HG03159 (cell line): ENCODE data around the gene USP32.
"Not testable (repeated sequence)": the region's sequence is repeated elsewhere in the genome, so short reads cannot be mapped to it uniquely, and the experiment has no call there.

Source experiments
- ATAC-seq: cut with Tn5 transposase; IDR thresholded peaks from one replicate; pipeline ENCODE4 v1.9.1; 2021; ENCODE audit warnings: mild to moderate bottlenecking, moderate library complexity; ENCODE audit not compliant: unreplicated experiment

Gene USP32

GRCh38 chr17:60247836-60248461 is 144.0 kb downstream of the USP32 start:
- no peak for ATAC-seq

- ATAC-seq: no peak
Measured at GRCh38 chr17:60244656-60245055, 147.3 kb downstream of the USP32 start.

DNA sequence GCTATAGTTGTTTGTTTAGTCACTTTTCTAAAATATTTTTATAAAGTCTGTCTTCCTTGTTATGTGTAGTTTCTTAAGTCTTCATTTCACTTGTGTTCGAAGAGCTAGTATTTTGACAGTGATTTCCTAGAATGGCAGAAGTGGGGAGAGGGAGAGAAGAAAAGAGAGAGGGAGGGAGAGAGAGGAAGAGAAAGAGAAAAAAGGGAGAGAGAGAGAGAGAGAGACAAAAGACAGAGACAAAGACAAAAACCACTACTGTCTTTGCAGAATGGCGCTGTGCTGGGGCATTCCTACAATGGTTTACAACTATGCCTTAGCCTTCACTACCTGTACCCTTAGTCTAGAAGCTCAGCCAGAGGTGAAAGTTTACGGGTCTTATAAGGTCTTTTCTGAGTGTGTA is 151.6 kb downstream of the USP32 start:
- no peak for ATAC-seq

- no peak for ATAC-seq
Measured at GRCh38 chr17:60231691-60232090, 160.2 kb downstream of the USP32 start.

- no peak for ATAC-seq
Measured at GRCh38 chr17:60231234-60231633, 160.7 kb downstream of the USP32 start.

- ATAC-seq: no peak
Measured at GRCh38 chr17:60230358-60230757, 161.6 kb downstream of the USP32 start.

GRCh38 chr17:60229188-60229802 is 162.6 kb downstream of the USP32 start:
- no peak for ATAC-seq

DNA sequence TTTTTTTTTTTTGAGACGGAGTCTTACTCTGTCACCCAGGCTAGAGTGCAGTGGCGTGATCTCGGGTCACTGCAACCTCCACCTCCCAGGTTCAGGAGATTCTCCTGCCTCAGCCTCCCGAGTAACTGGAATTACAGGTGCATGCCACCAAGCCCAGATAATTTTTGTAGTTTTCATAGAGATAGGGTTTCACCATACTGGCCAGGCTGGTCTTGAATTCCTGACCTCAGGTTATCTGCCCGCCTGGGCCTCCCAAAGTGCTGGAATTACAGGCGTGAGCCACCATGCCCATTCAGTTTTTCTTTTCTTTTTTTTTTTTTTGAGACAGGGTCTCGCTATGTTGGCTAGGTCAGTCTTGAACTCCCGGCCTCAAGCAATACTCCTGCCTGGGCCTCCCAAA is 164.7 kb downstream of the USP32 start:
- ATAC-seq: not testable (repeated sequence)

DNA sequence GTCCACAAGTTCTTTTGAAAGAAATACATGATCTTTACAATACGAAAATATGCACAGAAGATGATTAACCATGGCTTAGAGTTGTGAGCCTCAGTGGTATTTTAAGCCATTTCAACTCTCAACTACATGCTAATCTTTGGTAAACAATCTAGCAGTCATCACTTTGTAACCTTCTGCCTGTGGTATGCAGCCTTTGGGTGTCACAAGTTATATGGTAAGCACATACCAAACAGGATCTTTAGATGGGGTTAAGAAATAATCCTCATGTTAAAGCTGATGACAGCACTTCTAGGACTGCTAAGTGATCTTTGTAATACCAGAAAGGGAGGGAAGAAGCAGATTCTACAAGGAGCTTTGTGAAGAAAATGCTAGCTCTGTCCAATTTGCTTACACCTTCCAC is 167.9 kb downstream of the USP32 start:
- no peak for ATAC-seq

- ATAC-seq: no peak
Measured at GRCh38 chr17:60223456-60223855, 168.5 kb downstream of the USP32 start.

GRCh38 chr17:60218774-60219173 is 173.2 kb downstream of the USP32 start:
- not testable (repeated sequence) for ATAC-seq

- ATAC-seq: not testable (repeated sequence)
Measured at GRCh38 chr17:60215895-60216294, 176.0 kb downstream of the USP32 start.

DNA sequence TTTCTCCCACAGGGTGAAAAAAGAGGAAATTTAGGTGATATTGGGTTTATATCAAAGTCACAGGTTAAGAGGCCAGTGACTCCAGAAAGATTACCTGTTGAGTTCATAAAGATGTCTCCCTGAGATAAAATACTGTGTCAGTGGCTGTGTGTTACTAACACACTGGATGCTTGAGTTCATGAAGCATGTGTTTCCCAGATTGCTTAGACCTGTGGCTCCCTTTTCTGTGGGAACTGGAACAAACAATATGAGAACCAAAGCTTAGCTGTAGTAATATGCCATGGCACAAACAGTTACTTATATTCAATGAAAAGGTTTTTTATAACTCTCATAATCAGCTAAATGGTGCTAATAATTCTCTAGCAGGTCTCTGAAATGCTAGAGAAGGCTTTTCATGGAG is 180.7 kb downstream of the USP32 start:
- not testable (repeated sequence) for ATAC-seq

DNA sequence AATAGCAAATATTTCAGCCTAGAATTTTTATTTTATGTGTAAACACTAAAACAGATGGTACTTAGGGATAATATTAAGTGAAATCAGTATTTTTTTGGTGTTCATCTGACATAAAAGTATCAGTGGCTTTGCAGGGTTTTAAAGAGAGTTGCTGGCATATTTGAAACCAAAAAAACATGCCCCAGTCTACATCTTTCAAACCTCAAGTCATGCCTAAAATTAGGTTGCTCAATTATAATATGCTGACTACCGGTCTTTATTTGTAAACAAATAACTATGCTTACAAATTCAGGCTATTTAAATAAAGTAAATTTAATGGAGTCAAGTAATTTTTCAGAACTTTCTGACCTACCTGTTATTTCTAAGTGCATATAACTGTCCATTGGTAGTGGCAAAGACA is 183.6 kb downstream of the USP32 start:
- not testable (repeated sequence) for ATAC-seq

DNA sequence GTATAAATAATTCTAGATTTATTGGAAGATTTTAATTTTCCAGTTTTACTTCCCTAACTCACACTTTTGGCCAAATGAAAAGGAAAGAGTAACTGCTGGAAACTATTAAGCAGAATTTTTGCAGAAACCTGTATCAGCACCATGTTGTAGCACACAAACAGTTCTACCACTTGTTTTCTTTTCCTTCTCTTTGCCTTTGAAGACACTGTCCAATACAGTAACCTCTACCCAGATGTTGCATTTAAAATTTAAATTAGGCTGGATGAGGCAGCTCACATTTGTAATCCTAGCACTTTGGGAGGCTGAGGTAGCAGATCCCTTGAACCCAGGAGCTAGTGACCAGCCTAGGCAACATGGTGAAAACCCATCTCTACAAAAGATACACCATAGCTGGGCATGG is 186.2 kb downstream of the USP32 start:
- ATAC-seq: not testable (repeated sequence)

- ATAC-seq: not testable (repeated sequence)
Measured at GRCh38 chr17:60198630-60199029, 193.3 kb downstream of the USP32 start.

DNA sequence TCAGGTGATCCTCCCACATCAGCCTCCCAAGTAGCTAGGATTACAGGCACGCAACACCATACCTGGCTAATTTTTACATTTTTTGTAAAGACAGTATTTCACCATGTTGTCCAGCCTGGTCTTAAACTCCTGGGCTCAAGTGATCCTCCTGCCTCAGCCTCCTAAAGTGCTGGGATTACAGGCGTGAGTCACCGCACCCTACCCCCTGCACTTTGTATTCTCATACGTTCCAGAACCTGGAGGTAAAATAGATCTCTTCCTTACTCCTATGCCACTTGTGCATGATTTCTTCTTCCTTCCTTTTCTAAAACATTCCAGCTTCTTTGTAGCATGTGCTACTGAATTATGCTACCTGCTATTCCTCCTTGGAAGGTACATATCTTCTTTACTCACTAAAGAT is 197.8 kb downstream of the USP32 start:
- not testable (repeated sequence) for ATAC-seq

DNA sequence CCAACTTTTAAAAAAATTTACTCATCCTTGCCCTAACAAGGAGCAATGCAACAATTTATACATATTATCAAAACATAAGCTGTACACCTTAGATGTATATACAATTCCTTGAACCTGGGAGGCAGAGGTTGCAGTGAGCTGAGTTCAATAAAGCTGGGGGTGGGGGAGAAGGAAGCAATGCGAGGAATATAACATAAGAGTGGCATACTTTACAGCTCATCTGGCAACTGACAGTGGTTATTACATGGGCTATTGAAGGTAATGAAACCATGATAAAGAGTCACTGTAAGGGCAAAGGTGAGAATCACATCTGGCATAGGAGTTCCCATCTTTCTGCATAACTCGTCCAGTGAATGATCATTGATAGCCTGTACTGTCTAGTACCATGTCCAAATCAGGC is 198.5 kb downstream of the USP32 start:
- no peak for ATAC-seq

DNA sequence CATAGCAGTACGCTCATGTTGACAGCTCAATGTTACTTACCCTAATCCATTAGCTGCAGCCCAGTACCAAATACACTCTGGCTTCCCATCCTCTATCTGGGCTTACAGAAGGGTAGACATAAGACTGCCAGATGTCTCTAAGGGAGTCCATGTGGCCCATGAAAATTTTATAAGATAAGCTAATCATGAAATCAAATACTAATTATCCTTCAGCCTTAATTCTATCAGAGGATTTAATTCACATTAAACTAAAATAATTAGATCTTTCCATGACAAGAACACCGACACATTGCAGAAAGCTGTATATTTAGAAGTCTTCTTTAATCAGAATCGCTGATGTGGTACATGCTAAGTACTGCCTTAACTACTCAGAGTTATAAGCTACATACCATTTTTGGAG is 198.9 kb downstream of the USP32 start:
- ATAC-seq: not testable (repeated sequence)

DNA sequence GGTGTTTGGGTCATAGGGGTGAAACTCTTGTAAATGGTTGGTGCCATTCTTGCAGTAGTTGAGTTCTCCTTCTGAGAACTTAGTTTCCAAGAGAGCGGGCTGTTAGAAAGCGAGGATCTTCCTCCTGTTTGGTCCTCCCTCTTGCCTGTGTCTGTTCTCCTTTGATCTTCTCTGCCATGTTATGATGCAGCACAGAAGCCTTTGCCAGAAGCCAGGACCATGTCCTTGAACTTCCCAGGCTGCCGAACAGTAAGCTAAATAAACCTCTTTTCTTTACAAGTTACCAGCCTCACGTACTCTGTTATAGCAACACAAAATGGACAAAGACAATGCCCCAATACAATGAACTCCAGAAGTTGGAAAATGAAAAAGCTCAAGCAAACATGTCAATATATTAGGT is 201.9 kb downstream of the USP32 start:
- ATAC-seq: not testable (repeated sequence)

DNA sequence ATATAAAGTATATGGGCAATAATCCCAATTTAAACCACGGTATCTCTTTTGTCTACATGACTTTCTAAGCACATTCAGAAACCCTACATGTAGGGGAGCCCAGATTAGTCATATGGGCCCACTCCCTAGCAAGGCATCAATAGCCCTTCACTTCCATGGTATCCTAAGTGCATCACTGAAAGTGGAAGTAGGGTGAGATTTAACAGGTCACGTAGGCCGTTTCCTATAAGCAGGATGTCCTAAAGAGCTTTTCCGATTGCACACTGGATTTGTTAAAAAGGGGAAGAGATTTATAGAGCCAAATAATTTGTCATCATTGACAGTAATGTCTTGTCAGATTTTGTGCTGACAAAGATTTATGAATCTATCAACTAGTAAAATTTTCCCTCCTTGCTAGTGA is 203.2 kb downstream of the USP32 start:
- no peak for ATAC-seq

- ATAC-seq: not testable (repeated sequence)
Measured at GRCh38 chr17:60186846-60187745, 204.8 kb downstream of the USP32 start.
